Fibroblast of mammary gland (primary cell): ENCODE data around the gene MAP2.
"Not testable (repeated sequence)": the region's sequence is repeated elsewhere in the genome, so short reads cannot be mapped to it uniquely, and the experiment has no call there.

Experiments
- DNase-seq: peaks from one replicate; pipeline ENCODE4 v3.0.0-alpha.2; 2010; ENCODE audit warnings: low read depth
- H3K4me3 ChIP-seq: 2 replicates; pipeline ENCODE4 v1.5.1; 2011; ENCODE audit warnings: low read depth, mild to moderate bottlenecking, low read length, moderate library complexity; ENCODE audit not compliant: control insufficient read depth
- CTCF ChIP-seq: conservative IDR thresholded peaks from 2 replicates; pipeline ENCODE4 v1.5.1; 2011; ENCODE audit warnings: low read depth, low read length, inconsistent platforms; ENCODE audit not compliant: control insufficient read depth, insufficient read depth

Gene MAP2

GRCh38 chr2:209471037-209471436 is 47.2 kb downstream of the MAP2 start:
- no peak overlapping the region for H3K4me3 ChIP-seq
- TF ChIP-seq CTCF, result no peak
- DNase-seq, result peak; percentile 73

GRCh38 chr2:209472112-209472832 is 48.4 kb downstream of the MAP2 start:
- no peak for TF ChIP-seq CTCF
- no peak overlapping the region for H3K4me3 ChIP-seq
- DNase-seq, result peak; percentile 91

DNA sequence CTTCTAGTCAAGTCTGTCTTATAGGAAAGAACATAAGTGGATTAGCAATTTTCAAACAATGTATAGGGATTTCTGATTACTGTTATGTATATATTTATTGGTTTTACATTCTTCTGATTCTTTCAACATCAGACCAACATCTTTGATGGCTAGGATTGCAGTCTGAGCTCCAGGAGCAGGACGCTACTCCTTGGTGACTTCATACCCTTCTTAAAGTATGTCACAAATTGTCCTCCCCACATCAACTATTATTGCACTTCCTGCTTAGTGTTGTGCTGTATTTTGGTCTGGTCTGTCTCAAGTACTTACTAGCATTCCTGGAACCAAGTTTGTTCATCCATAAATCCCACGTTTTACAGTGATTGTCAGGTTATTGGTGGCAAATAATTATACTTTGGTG is 49.0 kb downstream of the MAP2 start:
- DNase-seq, result peak; percentile 76
- no peak for TF ChIP-seq CTCF
- H3K4me3 ChIP-seq, result no peak overlapping the region

DNA sequence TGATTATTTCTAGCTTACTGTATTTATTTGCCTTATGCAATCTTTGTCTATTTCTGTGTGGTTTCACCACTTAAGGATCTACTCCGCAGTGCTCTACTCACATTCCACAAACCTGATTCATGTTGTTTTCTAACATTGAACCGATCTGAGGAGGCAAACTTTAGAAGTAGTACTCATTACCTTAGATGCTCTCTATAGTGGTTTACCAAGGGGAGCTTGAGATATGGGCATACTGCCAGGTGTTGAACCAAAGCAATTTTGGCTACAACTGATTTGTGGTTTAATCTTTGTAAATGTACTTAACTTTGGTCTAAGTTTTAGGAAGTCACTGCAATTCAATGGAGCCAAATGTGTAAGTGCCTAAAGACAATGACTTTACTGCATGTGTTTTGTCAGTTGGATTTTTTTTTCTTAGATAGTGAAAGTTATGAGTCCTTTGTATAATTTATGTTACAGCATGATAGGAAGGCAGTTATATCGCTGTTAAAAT is 50.1 kb downstream of the MAP2 start:
- DNase-seq, result peak; percentile 98
- H3K4me3 ChIP-seq, result no peak overlapping the region
- TF ChIP-seq CTCF, result no peak

- TF ChIP-seq CTCF, result no peak
- no peak overlapping the region for H3K4me3 ChIP-seq
- DNase-seq, result no peak
These were observed 51.1 kb downstream of the MAP2 start for GRCh38 chr2:209474960-209475359.

DNA sequence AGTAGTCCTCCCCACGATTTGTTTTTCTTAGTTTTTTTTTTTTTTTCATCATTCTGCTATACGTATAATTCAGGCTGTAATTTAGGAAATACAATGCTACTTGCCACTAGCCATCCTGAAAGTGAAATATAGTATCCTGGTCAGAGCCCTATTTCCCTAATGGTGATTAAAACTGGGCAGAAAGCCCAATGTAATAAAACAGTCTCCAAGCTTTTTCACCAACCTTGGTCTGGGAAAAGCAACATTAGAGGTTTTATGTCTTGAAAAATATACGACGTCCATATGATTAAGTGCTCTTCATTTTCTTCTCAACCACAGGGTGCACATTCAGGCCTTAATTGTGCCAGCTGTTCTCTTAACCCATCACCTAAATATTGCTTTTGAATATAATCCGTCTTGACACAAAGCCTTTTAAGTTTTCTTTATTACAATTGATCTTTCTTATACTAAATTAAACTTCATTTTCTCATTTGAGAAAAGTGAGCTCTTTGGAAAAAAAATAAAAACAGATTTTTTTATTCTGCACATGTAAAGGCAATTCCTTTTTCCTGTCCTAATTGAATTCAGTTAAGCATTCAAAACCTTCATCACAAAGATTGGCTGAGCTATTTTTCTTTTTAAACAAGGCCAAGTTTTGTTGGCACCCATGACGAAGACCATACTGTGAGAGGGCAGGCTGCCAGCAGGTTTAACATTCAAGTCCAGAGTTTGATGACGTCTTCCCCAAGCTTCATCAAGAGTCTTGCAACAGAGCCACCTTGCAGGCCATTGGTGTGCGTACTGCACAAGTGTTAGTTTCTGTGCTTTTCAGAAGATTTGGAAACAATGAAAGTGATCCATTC is 52.7 kb downstream of the MAP2 start:
- peak; percentile 79 for DNase-seq
- no peak overlapping the region for H3K4me3 ChIP-seq
- TF ChIP-seq CTCF, result no peak

DNA sequence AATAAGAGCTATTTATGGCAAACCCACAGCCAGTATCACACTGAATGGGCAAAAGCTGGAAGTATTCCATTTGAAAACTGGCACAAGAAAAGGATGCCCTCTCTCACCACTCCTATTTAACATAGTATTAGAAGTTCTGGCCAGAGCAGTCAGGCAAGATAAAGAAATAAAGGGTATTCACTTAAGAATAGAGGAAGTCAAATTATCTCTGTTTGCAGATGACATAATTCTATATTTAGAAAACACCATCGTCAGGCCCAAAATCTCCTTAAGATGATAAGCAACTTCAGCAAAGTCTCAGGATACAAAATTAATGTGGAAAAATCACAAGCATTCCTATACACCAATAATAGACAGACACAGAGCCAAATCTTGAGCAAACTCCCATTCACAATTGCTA is 68.4 kb downstream of the MAP2 start:
- not testable (repeated sequence) for DNase-seq, H3K4me3 ChIP-seq

GRCh38 chr2:209495068-209495620 is 71.3 kb downstream of the MAP2 start:
- DNase-seq, H3K4me3 ChIP-seq: not testable (repeated sequence)
